Measurements from ENCODE around the gene USP49. TPM values are rescaled to one million over a fixed set of nuclear protein-coding genes. Genes with fewer than 3 reads are reported as not detected.

The USP49 gene
- total RNA-seq, 3 donors from 2014 or later (not counting 1 experiment from before 2014, with no cell fraction given): 6.4 to 15.1 (median 11.5) TPM

DNA sequence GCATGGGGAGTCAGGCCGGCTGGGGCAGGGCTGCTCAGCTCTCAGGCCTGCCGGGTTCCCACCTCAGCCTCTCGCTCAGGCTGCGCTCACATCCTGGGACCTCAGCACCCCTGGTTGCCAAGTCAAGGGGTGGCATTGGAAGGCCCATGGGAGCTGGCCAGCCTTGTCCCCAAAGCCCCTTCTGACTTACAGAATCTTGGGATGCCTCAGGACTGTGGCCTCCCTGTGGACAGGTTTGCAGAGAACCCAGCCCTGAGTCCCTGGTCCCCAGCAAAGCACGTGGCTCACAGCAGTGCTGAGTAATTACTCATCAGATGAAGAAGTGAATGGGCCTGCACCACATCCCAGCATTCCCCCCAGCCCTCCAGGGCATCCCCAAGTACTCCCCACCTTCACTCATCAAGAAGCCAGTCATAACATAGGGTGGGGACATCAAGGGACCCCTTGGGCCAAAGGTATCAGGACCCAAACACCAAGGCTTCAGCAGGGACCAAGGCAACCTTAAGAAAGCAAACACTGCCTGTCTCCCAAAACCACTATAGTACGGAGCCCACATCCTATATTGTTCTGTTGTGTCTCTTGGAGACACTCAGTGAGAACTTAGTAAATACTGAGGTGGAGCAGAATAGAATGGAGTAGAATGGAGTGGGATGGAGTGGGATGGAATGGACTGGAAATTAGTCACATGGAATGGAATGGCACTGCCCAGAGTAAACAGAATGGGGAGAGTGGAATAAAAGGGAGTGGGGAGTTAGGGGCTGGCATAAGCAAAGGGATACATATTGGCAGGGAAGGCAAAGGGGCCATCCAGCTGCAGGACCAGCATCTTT, 151.6 kb downstream of the USP49 start:
- no peaks in the 10 kb centered on the region for H3K36me3 Mint-ChIP-seq
- H3K9me3 Mint-ChIP-seq: no peaks in the 10 kb centered on the region
- Histone ChIP-seq H3K4me3 (ENCODE audit: low read length) (no peak overlapping the region), H3K4me1 (ENCODE audit: control insufficient read depth, insufficient read depth, low read length) (no peaks in the 10 kb centered on the region), H3K36me3 (ENCODE audit: control insufficient read depth, insufficient read depth, low read length) (no peaks in the 10 kb centered on the region), H3K9me3 (ENCODE audit: control insufficient read depth, insufficient read depth, low read length) (no peaks in the 10 kb centered on the region), H3K27ac (ENCODE audit: low read length) (no peak overlapping the region), H3K27me3 (ENCODE audit: control insufficient read depth, insufficient read depth, low read length) (no peaks in the 10 kb centered on the region)
- no peaks in the 10 kb centered on the region for H3K4me1 Mint-ChIP-seq
- peaks cover 0 to 6% of the 10 kb centered on the region in 2 donors for H3K27me3 Mint-ChIP-seq (ENCODE audit: low read depth in 2 of 2)
- peak in 1 of 3 donors; percentile 24 for ATAC-seq
- no peak for DNase-seq
- intact Hi-C loops (cut with micrococcal nuclease): no loop called here
- H3K27ac Mint-ChIP-seq: no peak overlapping the region
- WGBS (ENCODE audit: insufficient coverage): 86% methylated on average over 6 of the region's 6 CpGs
- H3K4me3 Mint-ChIP-seq: no peak overlapping the region
- TF ChIP-seq, protein P1, sequence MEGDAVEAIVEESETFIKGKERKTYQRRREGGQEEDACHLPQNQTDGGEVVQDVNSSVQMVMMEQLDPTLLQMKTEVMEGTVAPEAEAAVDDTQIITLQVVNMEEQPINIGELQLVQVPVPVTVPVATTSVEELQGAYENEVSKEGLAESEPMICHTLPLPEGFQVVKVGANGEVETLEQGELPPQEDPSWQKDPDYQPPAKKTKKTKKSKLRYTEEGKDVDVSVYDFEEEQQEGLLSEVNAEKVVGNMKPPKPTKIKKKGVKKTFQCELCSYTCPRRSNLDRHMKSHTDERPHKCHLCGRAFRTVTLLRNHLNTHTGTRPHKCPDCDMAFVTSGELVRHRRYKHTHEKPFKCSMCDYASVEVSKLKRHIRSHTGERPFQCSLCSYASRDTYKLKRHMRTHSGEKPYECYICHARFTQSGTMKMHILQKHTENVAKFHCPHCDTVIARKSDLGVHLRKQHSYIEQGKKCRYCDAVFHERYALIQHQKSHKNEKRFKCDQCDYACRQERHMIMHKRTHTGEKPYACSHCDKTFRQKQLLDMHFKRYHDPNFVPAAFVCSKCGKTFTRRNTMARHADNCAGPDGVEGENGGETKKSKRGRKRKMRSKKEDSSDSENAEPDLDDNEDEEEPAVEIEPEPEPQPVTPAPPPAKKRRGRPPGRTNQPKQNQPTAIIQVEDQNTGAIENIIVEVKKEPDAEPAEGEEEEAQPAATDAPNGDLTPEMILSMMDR (IDR thresholded peaks at IDR 0.05): no peak

DNA sequence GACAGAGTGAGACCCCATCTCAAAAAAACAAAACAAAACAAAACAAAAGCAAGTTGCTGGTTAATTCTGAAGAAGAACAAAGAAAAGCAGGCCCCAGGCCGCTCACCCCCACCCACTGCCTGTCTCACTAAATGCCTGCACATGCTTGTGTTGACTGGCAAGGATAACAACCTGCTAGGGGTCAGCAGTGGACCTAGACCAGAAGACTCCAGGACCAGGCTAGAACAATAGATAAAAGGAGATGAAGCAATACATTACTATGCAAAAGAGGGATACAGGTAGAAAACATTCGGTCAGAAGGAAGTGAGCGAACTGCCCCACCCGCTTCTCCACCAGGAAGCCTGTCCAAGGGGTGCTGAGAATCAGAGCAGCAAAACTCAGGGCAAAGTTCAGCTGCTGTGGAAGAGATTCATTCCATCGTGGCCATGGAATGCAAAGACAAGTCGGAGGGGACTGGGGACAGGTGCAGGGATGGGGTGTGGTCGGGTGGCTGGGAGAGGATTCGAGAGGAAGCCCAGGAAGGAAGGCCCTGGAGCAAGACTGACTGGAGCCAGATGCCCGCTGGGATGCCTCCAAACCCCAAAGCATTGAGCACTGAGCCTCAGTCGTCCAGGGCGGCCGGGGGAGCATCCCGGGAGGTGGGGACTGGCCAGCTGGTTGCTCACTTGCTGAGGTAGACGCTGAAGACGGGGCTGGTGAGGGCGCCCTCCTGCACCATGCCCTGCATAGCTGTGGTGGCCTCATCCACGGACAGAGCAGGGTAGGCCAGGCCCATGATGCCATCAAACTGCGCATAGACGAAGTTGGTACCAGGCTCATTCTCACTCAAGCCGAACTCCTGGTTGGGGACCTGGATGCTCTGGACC, 153.3 kb downstream of the USP49 start:
- H3K4me1 ChIP-seq (ENCODE audit: control insufficient read depth, insufficient read depth, low read length): no peaks in the 10 kb centered on the region
- no peak overlapping the region for H3K4me3 ChIP-seq (ENCODE audit: low read length)
- no peak overlapping the region for H3K27ac ChIP-seq (ENCODE audit: low read length)
- Mint-ChIP-seq H3K27me3 (ENCODE audit: low read depth in 2 of 2) (peaks cover 0 to 6% of the 10 kb centered on the region in 2 donors), H3K27ac (no peak overlapping the region), H3K4me1 (no peaks in the 10 kb centered on the region), H3K36me3 (no peaks in the 10 kb centered on the region), H3K4me3 (no peak overlapping the region), H3K9me3 (no peaks in the 10 kb centered on the region)
- H3K36me3 ChIP-seq (ENCODE audit: control insufficient read depth, insufficient read depth, low read length): no peaks in the 10 kb centered on the region
- TF ChIP-seq, protein P1 (IDR thresholded peaks at IDR 0.05): no peak
- no peaks in the 10 kb centered on the region for H3K27me3 ChIP-seq (ENCODE audit: control insufficient read depth, insufficient read depth, low read length)
- intact Hi-C loops (cut with micrococcal nuclease): no loop called here
- DNase-seq (no peak), ATAC-seq (no peak)
- 93% methylated on average over 20 of the region's 20 CpGs for WGBS (ENCODE audit: insufficient coverage)
- no peaks in the 10 kb centered on the region for H3K9me3 ChIP-seq (ENCODE audit: control insufficient read depth, insufficient read depth, low read length)

DNA sequence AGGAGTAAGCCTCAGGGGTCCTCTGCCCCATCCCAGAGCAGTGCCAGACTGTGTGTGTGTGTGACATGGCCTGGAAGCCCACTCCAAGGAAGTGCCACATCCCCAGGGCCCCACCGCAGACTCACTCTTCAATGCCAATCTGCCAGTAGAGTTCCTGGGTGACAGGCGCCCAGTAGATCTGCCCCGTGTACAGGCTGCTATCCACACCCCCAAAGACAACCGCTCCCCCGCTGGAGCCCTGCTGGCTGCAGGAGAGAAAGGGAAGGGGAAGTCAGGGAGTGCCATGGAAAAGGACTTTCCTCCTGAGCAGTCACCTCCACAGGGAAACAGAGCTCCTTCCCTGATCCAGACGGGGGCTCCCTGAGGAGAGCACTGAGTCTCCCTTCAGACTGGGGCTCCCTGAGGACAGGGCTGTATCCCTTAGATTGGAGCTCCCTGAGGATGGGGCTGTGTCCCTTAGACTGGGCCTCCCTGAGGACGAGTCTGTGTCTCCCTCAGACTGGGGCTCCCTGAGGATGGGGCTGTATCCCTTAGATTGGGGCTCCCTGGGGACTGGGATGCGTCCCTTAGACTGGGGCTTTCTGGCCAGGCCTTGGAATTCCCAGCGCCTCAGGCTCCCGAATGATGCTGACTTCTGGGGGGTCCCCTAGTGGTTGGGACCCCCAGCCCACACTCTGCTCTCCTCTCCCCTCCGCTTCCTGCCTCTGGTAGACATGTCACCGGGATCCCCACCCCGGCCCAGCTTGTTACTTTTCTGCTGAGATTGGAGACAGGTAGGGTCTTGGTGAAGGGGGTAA, 154.6 kb downstream of the USP49 start:
- intact Hi-C loops (cut with micrococcal nuclease): no loop called here
- no peak for ATAC-seq
- Histone ChIP-seq H3K27ac (ENCODE audit: low read length) (no peak overlapping the region), H3K4me1 (ENCODE audit: control insufficient read depth, insufficient read depth, low read length) (peaks cover 5% of the 10 kb centered on the region), H3K27me3 (ENCODE audit: control insufficient read depth, insufficient read depth, low read length) (no peaks in the 10 kb centered on the region), H3K9me3 (ENCODE audit: control insufficient read depth, insufficient read depth, low read length) (no peaks in the 10 kb centered on the region), H3K4me3 (ENCODE audit: low read length) (no peak overlapping the region), H3K36me3 (ENCODE audit: control insufficient read depth, insufficient read depth, low read length) (no peaks in the 10 kb centered on the region)
- Mint-ChIP-seq H3K9me3 (no peaks in the 10 kb centered on the region), H3K27me3 (ENCODE audit: low read depth in 2 of 2) (peaks cover 0 to 6% of the 10 kb centered on the region in 2 donors), H3K27ac (no peak overlapping the region), H3K4me1 (peaks cover 4% of the 10 kb centered on the region in 2 donors), H3K4me3 (no peak overlapping the region), H3K36me3 (no peaks in the 10 kb centered on the region)
- WGBS (ENCODE audit: insufficient coverage): 88% methylated on average over 12 of the region's 13 CpGs
- no peak for DNase-seq
- TF ChIP-seq, protein P1 (IDR thresholded peaks at IDR 0.05): no peak

Other genes starting within 250 kb of the USP49 start
- gene TFEB, start 159.8 kb downstream of the USP49 start, total RNA-seq: 10 to 100 TPM; 56.0 to 66.7 (median 66.2) TPM
- not detected for gene PGC, start 148.0 kb downstream of the USP49 start, total RNA-seq
- gene FRS3, start 115.5 kb downstream of the USP49 start, total RNA-seq: 1 to 10 TPM; 4.5 to 5.7 (median 5.4) TPM
- not detected for gene PRICKLE4, start 114.6 kb downstream of the USP49 start, total RNA-seq
- gene TOMM6, start 107.7 kb downstream of the USP49 start, total RNA-seq: 100 to 1,000 TPM in 1 of 3 donors, 10 to 100 TPM in 2; 95.0 to 109 (median 96.6) TPM
- gene MED20, start 25.8 kb upstream of the USP49 start, total RNA-seq: 10 to 100 TPM in 2 of 3 donors, 1 to 10 TPM in 1; 6.4 to 15.2 (median 15.0) TPM
- gene BYSL, start 26.1 kb upstream of the USP49 start, total RNA-seq: 10 to 100 TPM in 1 of 3 donors, 1 to 10 TPM in 2; 5.4 to 11.6 (median 5.7) TPM
- 100 to 1,000 TPM; 409 to 438 (median 438) TPM for gene CCND3, start 46.4 kb upstream of the USP49 start, total RNA-seq
- 10 to 100 TPM; 38.4 to 54.2 (median 47.5) TPM for gene TAF8, start 155.1 kb upstream of the USP49 start, total RNA-seq
- under 1 TPM; 0.05 to 0.15 (median 0.14) TPM for gene C6orf132, start 247.2 kb upstream of the USP49 start, total RNA-seq

Data from natural killer cell (primary cell).